MM.1S (cell line): ENCODE results near the gene LDAF1.

Experiments
- EZH2 ChIP-seq: fragments of 300-600 bp; sonication (generic); optimal IDR thresholded peaks from 2 replicates; pipeline ENCODE3; 2017; ENCODE audit warnings: low read depth, mild to moderate bottlenecking, antibody characterized with exemption, low read length, mixed read lengths
- TF ChIP-seq, protein P1 (sequence below): fragments of 300-600 bp; sonication (generic); IDR thresholded peaks from 2 replicates; pipeline ENCODE4 v1.5.1; 2016; ENCODE audit warnings: antibody characterized with exemption, low read length, mixed read lengths

DNA sequence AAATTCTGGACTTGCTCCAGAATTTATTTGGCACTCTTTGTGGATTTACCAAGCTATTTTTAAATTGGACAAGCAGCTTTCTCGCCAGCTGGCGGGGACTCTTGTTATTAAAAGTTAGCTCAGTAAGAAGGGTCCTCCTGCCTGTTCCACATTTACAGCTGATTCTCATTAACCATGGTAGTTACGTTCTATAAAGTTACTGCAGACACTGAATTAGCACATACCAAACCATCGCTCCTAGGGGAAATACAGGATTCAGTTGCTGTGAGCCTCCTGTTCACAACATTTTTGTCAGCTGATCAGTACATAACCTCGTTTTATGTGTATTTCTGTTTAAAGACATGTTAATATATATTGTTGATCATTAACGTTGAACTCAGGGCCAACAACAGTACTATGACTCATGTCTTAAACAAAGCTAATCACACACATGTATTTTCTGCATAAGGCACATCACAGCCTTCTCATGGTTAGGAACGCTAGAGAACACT is 4.2 kb downstream of the LDAF1 start:
- TF ChIP-seq, protein P1, sequence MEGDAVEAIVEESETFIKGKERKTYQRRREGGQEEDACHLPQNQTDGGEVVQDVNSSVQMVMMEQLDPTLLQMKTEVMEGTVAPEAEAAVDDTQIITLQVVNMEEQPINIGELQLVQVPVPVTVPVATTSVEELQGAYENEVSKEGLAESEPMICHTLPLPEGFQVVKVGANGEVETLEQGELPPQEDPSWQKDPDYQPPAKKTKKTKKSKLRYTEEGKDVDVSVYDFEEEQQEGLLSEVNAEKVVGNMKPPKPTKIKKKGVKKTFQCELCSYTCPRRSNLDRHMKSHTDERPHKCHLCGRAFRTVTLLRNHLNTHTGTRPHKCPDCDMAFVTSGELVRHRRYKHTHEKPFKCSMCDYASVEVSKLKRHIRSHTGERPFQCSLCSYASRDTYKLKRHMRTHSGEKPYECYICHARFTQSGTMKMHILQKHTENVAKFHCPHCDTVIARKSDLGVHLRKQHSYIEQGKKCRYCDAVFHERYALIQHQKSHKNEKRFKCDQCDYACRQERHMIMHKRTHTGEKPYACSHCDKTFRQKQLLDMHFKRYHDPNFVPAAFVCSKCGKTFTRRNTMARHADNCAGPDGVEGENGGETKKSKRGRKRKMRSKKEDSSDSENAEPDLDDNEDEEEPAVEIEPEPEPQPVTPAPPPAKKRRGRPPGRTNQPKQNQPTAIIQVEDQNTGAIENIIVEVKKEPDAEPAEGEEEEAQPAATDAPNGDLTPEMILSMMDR, result no peak
- TF ChIP-seq EZH2, result no peak
